Umbilical cord (tissue), 2 donors: ENCODE results near the gene POLR1G. TPM values are rescaled to one million over a fixed set of nuclear protein-coding genes. Genes with fewer than 3 reads are reported as not detected.

ENCODE experiments used
- DNase-seq: peaks from one replicate; pipeline ENCODE4 v3.0.0-alpha.2; 2015; ENCODE audit warnings: low spot score
- total RNA-seq: library from RNA; depleted of rRNA; stranded (reverse); fragments of >200 nt; gene quantifications from one replicate; pipeline ENCODE4 v1.2.3, GENCODE V29; 2014; ENCODE audit warnings: low replicate concordance; ENCODE audit not compliant: insufficient read depth

Gene POLR1G, protein sequence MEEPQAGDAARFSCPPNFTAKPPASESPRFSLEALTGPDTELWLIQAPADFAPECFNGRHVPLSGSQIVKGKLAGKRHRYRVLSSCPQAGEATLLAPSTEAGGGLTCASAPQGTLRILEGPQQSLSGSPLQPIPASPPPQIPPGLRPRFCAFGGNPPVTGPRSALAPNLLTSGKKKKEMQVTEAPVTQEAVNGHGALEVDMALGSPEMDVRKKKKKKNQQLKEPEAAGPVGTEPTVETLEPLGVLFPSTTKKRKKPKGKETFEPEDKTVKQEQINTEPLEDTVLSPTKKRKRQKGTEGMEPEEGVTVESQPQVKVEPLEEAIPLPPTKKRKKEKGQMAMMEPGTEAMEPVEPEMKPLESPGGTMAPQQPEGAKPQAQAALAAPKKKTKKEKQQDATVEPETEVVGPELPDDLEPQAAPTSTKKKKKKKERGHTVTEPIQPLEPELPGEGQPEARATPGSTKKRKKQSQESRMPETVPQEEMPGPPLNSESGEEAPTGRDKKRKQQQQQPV
- 8.7 TPM for total RNA-seq

DNA sequence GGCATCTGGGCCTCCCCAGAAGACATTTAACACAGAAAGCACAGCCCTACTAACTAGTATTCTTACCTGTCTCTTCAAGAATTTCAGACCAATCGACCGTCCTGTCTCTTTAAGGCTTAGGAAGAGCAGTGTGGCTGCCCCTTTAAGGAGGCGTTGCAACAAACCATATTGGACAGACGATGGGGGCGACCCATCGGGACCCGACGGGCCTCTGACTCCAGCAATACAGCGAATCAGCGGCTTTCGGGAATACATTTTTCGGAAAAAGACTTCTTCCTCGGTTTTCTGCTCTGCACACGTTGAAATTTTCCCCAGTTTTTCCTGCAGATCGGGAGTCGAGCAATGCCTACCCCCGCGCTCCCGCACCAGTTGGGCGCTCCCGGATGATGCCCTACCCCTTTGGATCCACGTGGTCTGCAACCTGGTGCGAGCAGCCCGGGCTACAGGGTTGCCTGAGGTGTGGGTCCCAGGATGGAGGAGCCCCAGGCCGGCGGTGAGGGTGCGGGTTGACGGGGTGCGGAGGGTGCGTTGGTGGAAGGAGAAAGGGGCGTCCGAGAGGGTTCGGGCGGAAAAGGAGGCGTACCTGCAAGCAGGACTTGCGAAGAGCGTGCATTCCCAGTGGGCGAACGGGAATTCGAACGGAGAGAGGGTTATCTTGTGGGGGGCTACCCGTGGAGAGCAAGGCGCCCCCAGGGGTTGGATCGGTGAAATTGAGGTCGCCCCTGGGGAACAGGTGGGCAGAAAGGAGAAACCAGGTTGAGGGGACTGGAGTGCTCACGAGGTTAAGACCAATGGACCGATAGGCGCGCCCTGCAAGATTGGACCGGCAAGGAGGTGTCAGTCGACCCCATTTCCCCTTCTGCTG lies at the start of gene POLR1G:
POLR1G (plus strand) TSS at position 419 of the 865 bp plus-strand sequence; CDS start at position 472, 53 bp downstream.
- DNase-seq = peak; percentile 95

- no peak for DNase-seq
Measured at GRCh38 chr19:45356760-45357444, 49.5 kb upstream of the POLR1G start.

DNA sequence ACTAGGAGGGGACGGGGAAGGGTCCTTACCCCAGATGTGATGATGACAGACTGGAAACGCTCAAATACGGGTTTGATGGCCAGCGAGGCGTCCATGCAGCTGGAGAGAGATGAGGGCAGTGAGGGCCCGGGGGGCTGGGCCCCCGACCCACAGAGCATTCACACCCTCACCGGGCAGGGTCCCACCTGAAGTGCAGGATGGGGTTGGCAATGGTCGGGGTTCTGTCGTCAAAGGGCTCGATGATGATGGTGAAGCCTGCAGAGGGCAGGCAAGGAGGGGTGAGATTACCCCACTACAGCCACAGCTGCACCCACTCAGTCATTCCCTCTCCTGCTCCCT lies 49.0 kb upstream of the POLR1G start:
- no peak for DNase-seq

- DNase-seq = no peak
Measured at GRCh38 chr19:45358213-45358792, 48.1 kb upstream of the POLR1G start.

- DNase-seq = no peak
Measured at GRCh38 chr19:45361608-45362007, 44.8 kb upstream of the POLR1G start.

- no peak for DNase-seq
Measured at GRCh38 chr19:45362291-45362690, 44.2 kb upstream of the POLR1G start.

DNA sequence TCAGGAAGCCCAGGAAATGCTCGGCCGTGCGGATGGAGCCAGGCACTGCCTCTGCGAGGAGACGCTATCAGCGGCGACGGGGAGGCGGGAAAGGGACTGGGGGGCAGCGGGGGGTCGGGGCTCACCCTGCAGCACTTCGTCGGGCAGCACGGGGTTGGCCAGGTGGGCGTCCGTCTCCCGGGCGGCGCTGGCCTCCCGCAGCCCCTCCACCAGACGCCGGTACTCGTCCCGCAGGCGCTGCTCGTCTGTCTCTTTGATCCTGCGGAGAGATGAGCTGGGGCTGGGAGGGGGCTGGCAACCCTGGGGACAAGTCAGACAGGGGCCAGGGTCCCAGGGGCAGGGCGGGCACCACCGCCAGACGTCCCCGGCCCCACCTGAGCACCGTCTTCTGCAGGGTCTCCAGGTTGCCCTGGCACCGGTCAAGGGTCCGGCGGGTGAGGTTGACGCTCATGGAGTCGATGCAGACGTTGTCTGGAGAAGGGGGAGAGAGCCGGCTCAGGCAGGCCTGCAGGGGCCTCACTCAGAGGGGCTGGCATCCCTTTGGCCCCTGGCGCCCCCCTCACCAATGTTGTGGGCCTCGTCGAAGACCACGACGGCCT lies 42.5 kb upstream of the POLR1G start:
- DNase-seq = no peak

- no peak for DNase-seq
Measured at GRCh38 chr19:45364696-45365095, 41.7 kb upstream of the POLR1G start.

DNA sequence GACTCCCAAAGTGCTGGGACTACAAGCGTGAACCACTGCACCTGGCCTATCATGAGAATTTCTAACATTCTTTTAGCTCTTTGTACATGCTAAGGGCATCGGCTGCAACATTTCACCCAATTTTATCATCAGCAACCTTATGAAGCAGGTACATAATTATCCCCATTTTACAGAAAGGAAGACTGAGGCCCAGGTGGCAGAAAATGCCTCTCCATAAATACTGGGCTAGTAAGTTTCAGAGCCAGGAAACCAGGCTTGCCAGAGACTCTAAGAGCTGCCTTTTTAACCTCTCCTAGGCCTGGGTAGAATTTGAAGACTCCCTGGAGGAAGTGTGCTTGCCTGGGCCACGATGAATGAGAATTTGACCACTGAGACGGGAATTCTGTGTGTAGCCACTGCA lies 38.3 kb upstream of the POLR1G start:
- no peak for DNase-seq

- DNase-seq = no peak
Measured at GRCh38 chr19:45368737-45369340, 37.6 kb upstream of the POLR1G start.

GRCh38 chr19:45370410-45371204 lies 35.8 kb upstream of the POLR1G start, which contains the start of gene ERCC2:
TSS of gene ERCC2 (minus strand) at chr19:45370573. CDS start at chr19:45370540, 33 bp downstream.
- DNase-seq = peak; percentile 100

GRCh38 chr19:45376045-45376724 lies 30.3 kb upstream of the POLR1G start:
- peak; percentile 73 for DNase-seq

DNA sequence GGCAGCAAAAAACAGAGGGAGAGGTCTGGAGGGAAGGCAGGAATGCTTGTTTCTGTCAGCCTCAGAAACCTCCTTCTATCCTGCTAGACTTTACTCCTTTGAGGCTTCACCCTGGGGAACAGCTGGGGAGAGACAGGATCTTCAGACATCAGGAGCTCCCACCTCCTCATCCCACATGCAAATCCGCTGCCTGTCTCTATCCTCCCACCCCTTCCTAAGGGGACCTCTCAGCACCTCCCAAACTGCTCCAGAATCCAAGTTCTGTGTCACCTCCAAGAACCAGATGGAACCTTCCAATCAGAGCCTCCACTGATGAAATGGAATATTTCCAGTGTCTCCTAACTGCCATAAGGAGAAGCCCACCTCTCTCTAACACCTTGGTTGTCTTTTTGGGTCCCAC lies 26.3 kb upstream of the POLR1G start:
- DNase-seq = no peak

DNA sequence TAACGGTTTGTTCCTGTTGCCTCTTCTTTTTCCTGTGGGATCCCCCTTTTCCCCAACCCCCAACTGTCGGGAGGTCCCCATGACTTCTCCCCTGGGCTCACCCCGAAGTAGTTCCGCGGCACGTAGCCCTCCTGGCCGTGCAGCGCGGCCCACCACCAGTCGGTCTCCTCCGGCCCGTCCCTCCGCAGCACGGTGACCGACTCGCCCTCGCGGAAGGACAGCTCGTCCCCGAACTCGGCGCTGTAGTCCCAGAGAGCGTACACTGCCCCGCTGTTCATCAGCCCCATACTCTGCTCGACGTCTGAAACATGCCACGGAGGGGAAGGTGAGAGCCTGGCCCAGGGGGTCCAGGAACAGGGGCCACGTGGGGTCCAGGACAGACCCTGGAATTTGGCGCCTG lies 24.0 kb upstream of the POLR1G start:
- no peak for DNase-seq

DNA sequence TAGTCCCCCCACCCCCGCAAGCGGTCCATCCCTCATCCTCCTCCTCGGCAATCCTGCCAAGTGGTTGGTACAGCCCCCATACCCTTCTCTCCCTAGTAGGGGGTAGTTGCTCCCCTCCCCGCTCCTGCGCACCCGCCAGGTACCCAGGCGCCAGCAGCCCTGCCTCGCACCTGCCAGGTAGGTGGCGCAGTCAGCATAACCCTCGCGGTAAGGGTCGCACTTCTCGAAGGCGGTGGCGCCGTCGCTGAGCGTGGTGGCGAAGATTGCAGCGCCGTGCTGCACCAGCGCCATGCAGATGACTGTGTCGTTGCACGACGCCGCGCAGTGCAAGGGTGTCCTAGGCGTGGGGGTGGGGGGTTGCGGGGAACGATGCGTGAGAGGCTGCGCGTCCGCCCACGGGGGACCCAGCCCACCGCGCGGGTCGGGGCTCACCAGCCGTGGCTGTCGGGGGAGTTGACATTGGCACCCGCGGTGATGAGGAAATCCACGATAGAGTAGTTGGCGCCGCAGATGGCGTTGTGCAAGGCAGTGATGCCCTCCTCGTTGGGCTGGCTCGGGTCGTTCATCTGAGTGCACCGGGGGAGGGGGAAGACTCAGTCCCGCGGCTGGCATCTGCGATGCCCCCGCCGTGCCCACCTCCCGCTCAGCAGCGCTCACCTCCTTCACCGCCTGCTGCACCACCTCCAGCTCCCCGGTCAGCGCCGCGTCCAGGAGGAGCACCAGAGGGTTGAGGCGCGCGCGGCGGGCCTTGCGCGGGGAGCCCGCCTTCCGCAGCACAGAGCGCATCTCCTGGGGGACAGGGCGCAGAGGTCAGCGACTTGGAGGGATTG lies 20.8 kb upstream of the POLR1G start:
- no peak for DNase-seq

DNA sequence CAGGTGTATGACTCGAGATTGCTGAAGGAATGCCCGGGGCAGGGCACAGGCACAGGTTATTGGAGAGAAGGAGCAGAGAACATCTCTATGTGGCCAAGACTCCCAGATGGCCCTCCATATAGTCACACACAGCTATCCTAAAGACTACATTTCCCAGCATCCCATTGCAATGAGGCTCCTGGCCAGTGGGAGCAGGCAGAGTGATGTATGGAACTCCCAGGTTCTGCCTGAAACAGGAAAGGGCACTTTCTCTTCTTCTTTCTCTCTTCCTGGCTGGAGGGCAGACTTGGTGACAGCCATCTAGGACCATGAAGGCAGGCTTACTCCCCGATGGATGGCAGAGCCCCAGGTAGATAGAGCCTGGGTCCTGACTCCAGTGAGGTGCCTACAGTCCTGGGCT lies 15.1 kb upstream of the POLR1G start:
- DNase-seq = no peak

DNA sequence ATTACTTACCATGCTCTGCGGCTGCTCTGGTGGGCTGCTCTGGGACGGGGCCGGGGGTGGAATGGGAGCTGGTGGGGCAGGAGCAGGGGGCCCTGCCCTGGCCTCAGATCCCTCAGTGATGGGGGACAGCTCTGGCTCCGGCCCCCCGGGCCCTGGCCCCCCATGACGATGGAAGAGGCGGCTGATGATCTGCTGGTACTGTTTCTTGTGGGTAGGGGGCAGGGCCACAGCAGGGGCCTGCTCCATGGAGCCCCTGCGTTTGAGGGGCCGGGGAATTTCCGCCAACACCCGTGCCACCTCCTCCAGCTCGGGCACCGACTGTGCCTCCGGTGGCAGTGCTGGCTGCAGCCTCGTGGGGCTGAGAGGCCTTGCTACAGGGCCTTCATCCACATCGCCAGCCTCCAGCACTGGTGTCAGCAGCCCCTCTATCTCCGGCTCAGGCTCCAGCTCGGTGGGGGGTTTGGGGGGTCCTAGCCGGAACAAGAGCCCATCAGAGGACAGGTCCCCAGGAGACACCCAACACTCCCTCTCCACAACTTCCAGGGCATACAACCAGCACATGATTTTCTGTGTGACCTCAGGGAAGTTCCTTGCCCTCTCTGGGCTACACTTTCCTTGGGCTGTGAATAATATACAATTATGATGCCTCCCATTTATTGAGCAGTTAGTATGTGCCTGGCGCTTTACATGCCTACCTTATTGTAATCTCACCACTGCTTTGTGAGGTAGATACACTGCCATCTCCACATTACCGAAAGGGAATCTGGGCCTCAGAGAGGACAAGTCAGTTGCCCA lies 14.4 kb upstream of the POLR1G start:
- DNase-seq = no peak
